Measurements from ENCODE around the gene TUSC2. TPM values are rescaled to one million over a fixed set of nuclear protein-coding genes. Genes with fewer than 3 reads are reported as not detected.
"Not testable (repeated sequence)": the region's sequence is repeated elsewhere in the genome, so short reads cannot be mapped to it uniquely, and the experiment has no call there.

TUSC2 gene
- total and polyA plus RNA-seq, 2 donors (not counting 1 experiment from before 2014, with no cell fraction given) = 28.2 to 29.3 TPM

DNA sequence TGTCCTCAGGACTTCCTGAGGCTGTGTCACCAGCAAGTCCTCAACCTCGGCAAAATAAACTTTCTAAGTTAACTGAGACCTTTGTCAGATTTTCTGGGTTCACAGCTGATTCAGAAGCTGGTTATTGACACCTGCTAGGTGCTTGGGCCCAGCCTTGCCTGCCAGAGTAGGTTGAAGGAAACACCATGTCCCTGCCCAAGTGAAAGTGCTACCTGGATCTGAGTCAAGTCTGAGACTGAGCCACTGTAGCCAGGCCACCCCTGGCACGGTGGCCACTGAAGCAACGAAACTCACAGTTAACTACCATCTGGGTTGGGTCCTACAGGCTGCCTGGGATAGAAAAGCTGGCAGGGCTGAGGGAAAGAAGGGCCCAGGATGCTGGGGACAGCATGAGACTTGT lies 13.7 kb downstream of the TUSC2 start:
- no peak for TF ChIP-seq EZH2 (IDR thresholded peaks at IDR 0.05; ENCODE audit: borderline replicate concordance, insufficient read depth, low read depth, low read length, poor library complexity, severe bottlenecking)
- TF ChIP-seq, protein P1, sequence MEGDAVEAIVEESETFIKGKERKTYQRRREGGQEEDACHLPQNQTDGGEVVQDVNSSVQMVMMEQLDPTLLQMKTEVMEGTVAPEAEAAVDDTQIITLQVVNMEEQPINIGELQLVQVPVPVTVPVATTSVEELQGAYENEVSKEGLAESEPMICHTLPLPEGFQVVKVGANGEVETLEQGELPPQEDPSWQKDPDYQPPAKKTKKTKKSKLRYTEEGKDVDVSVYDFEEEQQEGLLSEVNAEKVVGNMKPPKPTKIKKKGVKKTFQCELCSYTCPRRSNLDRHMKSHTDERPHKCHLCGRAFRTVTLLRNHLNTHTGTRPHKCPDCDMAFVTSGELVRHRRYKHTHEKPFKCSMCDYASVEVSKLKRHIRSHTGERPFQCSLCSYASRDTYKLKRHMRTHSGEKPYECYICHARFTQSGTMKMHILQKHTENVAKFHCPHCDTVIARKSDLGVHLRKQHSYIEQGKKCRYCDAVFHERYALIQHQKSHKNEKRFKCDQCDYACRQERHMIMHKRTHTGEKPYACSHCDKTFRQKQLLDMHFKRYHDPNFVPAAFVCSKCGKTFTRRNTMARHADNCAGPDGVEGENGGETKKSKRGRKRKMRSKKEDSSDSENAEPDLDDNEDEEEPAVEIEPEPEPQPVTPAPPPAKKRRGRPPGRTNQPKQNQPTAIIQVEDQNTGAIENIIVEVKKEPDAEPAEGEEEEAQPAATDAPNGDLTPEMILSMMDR (IDR thresholded peaks at IDR 0.05) = no peak
- Histone ChIP-seq H3K36me3 (replicated peaks in 1 of 2; ENCODE audit: control extremely low read depth in 1 of 2, control insufficient read depth in 1 of 2, extremely low read depth in 1 of 2, insufficient read depth in 2 of 2, low read length in 1 of 2) (peaks cover 0 to 3% of the 10 kb centered on the region in 2 experiments), H3K4me3 (ENCODE audit: control extremely low read depth in 1 of 5, extremely low read depth in 1 of 5, insufficient read depth in 1 of 5, low read depth in 2 of 5, low read length in 4 of 5) (no peak overlapping the region), H3K27me3 (replicated peaks in 1 of 4; ENCODE audit: control extremely low read depth in 1 of 4, control insufficient read depth in 3 of 4, insufficient read depth in 4 of 4, low read length in 3 of 4) (no peaks in the 10 kb centered on the region), H4K20me1 (ENCODE audit: control insufficient read depth, insufficient read depth, low read length, poor library complexity, severe bottlenecking) (no peaks in the 10 kb centered on the region), H3K9me3 (ENCODE audit: control extremely low read depth in 1 of 3, control insufficient read depth in 2 of 3, insufficient read depth in 1 of 3, low read length in 2 of 3) (peaks cover 0 to 3% (median 0%) of the 10 kb centered on the region in 3 donors), H2AFZ (ENCODE audit: insufficient read depth, low read depth, low read length, poor library complexity, severe bottlenecking) (no peak overlapping the region), H3K4me1 (ENCODE audit: control insufficient read depth in 2 of 2, insufficient read depth in 2 of 2, low read length in 2 of 2) (peaks cover 12 to 32% of the 10 kb centered on the region in 2 donors), H3K9ac (ENCODE audit: low read length) (no peak overlapping the region), H3K4me2 (replicated peaks; ENCODE audit: low read depth, low read length, poor library complexity, severe bottlenecking) (no peak overlapping the region), H3K27ac (ENCODE audit: low read length in 2 of 2) (no peak overlapping the region), H3K79me2 (ENCODE audit: control insufficient read depth, insufficient read depth, low read length) (no peaks in the 10 kb centered on the region)
- 90% methylated on average over 2 of the region's 3 CpGs for WGBS (ENCODE audit: insufficient coverage)
- ATAC-seq (ENCODE audit: low read depth) (no peak), DNase-seq (no peak)
- no peaks in the 10 kb centered on the region for H3K27me3 Mint-ChIP-seq
- no peaks in the 10 kb centered on the region for H3K9me3 Mint-ChIP-seq (ENCODE audit: insufficient read depth)
- no peak overlapping the region for H3K4me3 Mint-ChIP-seq
- ChIA-PET POLR2A (interaction anchor here (0.6 kb wide), 1 partner anchor 16 kb away, joined by 3 read pairs; no protein-coding TSS in a partner anchor), CTCF (interaction anchor here (1.3 to 2.5 kb wide), 3 partner anchors 10 to 775 kb away, joined by 4 to 11 read pairs (median 5); no protein-coding TSS in a partner anchor)
- H3K27ac Mint-ChIP-seq = no peak overlapping the region
- intact Hi-C loops (cut with micrococcal nuclease) = no loop called here
- H3K4me1 Mint-ChIP-seq = peaks cover 23% of the 10 kb centered on the region

GRCh38 chr3:50312041-50312440 lies 16.0 kb downstream of the TUSC2 start:
- H3K4me3 Mint-ChIP-seq; H3K4me1 ChIP-seq (ENCODE audit: control insufficient read depth in 2 of 2, insufficient read depth in 2 of 2, low read length in 2 of 2); H3K27ac ChIP-seq (ENCODE audit: low read length in 2 of 2); H3K27ac Mint-ChIP-seq; H3K4me2 ChIP-seq (replicated peaks; ENCODE audit: low read depth, low read length, poor library complexity, severe bottlenecking); H3K79me2 ChIP-seq (ENCODE audit: control insufficient read depth, insufficient read depth, low read length); CTCF ChIA-PET; POLR2A ChIA-PET; H2AFZ ChIP-seq (ENCODE audit: insufficient read depth, low read depth, low read length, poor library complexity, severe bottlenecking); H3K36me3 ChIP-seq (replicated peaks in 1 of 2; ENCODE audit: control extremely low read depth in 1 of 2, control insufficient read depth in 1 of 2, extremely low read depth in 1 of 2, insufficient read depth in 2 of 2, low read length in 1 of 2); ATAC-seq (ENCODE audit: low read depth); H3K27me3 Mint-ChIP-seq; H3K9ac ChIP-seq (ENCODE audit: low read length); H3K4me3 ChIP-seq (ENCODE audit: control extremely low read depth in 1 of 5, extremely low read depth in 1 of 5, insufficient read depth in 1 of 5, low read depth in 2 of 5, low read length in 4 of 5); H3K9me3 Mint-ChIP-seq (ENCODE audit: insufficient read depth); intact Hi-C loops (cut with micrococcal nuclease); H4K20me1 ChIP-seq (ENCODE audit: control insufficient read depth, insufficient read depth, low read length, poor library complexity, severe bottlenecking); H3K27me3 ChIP-seq (replicated peaks in 1 of 4; ENCODE audit: control extremely low read depth in 1 of 4, control insufficient read depth in 3 of 4, insufficient read depth in 4 of 4, low read length in 3 of 4); DNase-seq: not testable (repeated sequence)
- peaks cover 11% of the 10 kb centered on the region for H3K4me1 Mint-ChIP-seq
- WGBS (ENCODE audit: insufficient coverage) = 85% methylated on average over 3 of the region's 32 CpGs
- peaks cover 0 to 23% (median 0%) of the 10 kb centered on the region in 3 donors for H3K9me3 ChIP-seq (ENCODE audit: control extremely low read depth in 1 of 3, control insufficient read depth in 2 of 3, insufficient read depth in 1 of 3, low read length in 2 of 3)
